Measurements from ENCODE around the gene AP4B1.
A peak's percentile ranks its signal among the peaks of the same experiment; 100 is the strongest.

Gene AP4B1

DNA sequence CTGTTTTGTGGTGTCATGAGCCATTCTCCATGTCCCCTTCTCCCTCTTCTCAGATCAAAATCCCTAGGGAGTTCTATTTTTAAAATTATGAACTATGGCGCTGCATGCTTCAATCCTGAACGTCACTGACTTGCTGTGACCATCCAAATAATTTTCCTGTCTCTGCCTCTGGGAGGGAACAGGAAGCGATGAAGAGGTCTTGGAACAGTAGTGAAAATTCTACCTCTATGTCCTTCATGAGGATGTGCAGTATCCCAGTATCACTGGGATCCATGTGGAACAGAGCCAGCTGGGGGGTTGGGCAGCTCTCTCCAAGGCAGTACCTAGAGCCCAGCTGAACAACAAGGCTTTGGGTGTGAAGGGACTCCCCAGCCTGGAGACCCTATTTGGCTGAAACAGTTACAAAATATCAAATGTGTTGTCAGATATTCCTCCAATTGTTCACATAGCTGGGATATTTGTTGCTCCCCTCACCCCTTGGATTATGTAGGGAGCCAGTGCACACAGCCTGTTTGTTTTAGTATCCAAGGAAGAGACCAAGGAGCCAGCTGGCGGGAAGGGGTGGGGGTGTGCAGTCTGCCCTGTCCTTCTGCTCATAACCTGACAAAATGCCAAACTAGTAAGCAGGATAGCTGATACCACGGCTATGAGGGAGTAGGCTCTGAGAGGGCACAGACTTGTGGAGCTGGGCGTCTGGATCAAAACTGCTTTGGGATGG, 8.2 kb upstream of the AP4B1 start:
- Histone ChIP-seq H3K14ac (ENCODE audit: low read length) (no peak overlapping the region), H3K27me3 (ENCODE audit: control insufficient read depth in 3 of 3, insufficient read depth in 3 of 3, low read depth in 1 of 3, low read length in 3 of 3) (no peaks in the 10 kb centered on the region), H3K36me3 (replicated peaks in 1 of 2; ENCODE audit: control insufficient read depth in 2 of 2, insufficient read depth in 2 of 2, low read length in 2 of 2) (peaks cover 16 to 66% of the 10 kb centered on the region in 2 donors), H3K23ac (ENCODE audit: low read depth, low read length, poor library complexity) (no peak overlapping the region), H4K91ac (ENCODE audit: low read depth, low read length, poor library complexity) (no peak overlapping the region), H3K4me3 (ENCODE audit: low read length in 2 of 2) (no peak overlapping the region), H3K18ac (ENCODE audit: low read length) (no peak overlapping the region), H3K4me2 (ENCODE audit: insufficient read depth, low read length, poor library complexity, severe bottlenecking) (no peak overlapping the region), H2AFZ (ENCODE audit: low read length) (no peak overlapping the region), H3K4ac (ENCODE audit: low read length) (no peak overlapping the region), H2AK5ac (ENCODE audit: low read depth, low read length) (no peak overlapping the region), H3K79me1 (ENCODE audit: low read depth, low read length) (no peaks in the 10 kb centered on the region), H3K4me1 (ENCODE audit: control insufficient read depth in 2 of 2, insufficient read depth in 1 of 2, low read depth in 1 of 2, low read length in 2 of 2) (peaks cover 0 to 4% of the 10 kb centered on the region in 2 donors), H2BK12ac (ENCODE audit: low read length) (no peak overlapping the region), H2BK15ac (ENCODE audit: low read length) (no peak overlapping the region), H3K9me3 (replicated peaks in 1 of 2; ENCODE audit: control insufficient read depth in 2 of 2, insufficient read depth in 1 of 2, low read depth in 1 of 2, low read length in 2 of 2) (no peaks in the 10 kb centered on the region), H4K8ac (ENCODE audit: low read depth, low read length) (no peak overlapping the region), H3K27ac (replicated peaks; ENCODE audit: low read length) (no peak overlapping the region), H2BK120ac (ENCODE audit: low read depth, low read length) (no peak overlapping the region), H3K9ac (ENCODE audit: low read depth, low read length, poor library complexity) (no peak overlapping the region), H2BK5ac (ENCODE audit: low read length) (no peak overlapping the region)
- no peak for DNase-seq (ENCODE audit: low spot score)
- WGBS, 2 donors (ENCODE audit: extremely low coverage in 2 of 2, insufficient read length in 2 of 2, insufficient replicate concordance in 1 of 2) = no CpG with 5 or more reads among the region's 6 CpGs

DNA sequence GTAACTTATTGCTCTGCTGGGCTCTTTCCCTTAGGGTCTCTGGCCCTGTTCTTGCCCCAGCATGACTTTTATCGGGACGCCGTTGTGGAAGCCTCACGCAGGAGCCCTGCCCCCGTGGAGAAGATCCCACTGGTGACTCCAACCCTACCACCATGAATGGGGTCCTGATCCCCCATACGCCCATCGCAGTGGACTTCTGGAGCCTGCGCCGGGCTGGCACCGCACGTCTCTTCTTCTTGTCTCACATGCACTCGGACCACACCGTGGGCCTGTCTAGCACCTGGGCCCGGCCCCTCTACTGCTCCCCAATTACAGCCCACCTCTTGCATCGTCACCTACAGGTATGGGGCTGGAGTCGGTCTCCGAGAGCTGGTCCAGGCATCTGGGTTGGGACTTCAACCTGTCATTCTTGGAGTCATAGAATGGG, 849 bp upstream of the AP4B1 start:
- peak overlapping the region; percentile 55 for H3K18ac ChIP-seq (ENCODE audit: low read length)
- no peak overlapping the region for H4K8ac ChIP-seq (ENCODE audit: low read depth, low read length)
- H2AK5ac ChIP-seq (ENCODE audit: low read depth, low read length) = peak overlapping the region; percentile 32
- H3K27ac ChIP-seq (replicated peaks; ENCODE audit: low read length) = peak overlapping the region; percentile 88
- H2AFZ ChIP-seq (ENCODE audit: low read length) = peak overlapping the region; percentile 94
- H3K9me3 ChIP-seq (replicated peaks in 1 of 2; ENCODE audit: control insufficient read depth in 2 of 2, insufficient read depth in 1 of 2, low read depth in 1 of 2, low read length in 2 of 2) = no peaks in the 10 kb centered on the region
- DNase-seq (ENCODE audit: low spot score) = no peak
- peak overlapping the region; percentile 83 for H3K9ac ChIP-seq (ENCODE audit: low read depth, low read length, poor library complexity)
- H3K4ac ChIP-seq (ENCODE audit: low read length) = no peak overlapping the region
- H3K27me3 ChIP-seq (ENCODE audit: control insufficient read depth in 3 of 3, insufficient read depth in 3 of 3, low read depth in 1 of 3, low read length in 3 of 3) = no peaks in the 10 kb centered on the region
- no peak overlapping the region for H2BK5ac ChIP-seq (ENCODE audit: low read length)
- H2BK15ac ChIP-seq (ENCODE audit: low read length) = no peak overlapping the region
- no peak overlapping the region for H3K14ac ChIP-seq (ENCODE audit: low read length)
- peak overlapping the region; percentile 77 for H3K4me2 ChIP-seq (ENCODE audit: insufficient read depth, low read length, poor library complexity, severe bottlenecking)
- H3K36me3 ChIP-seq (replicated peaks in 1 of 2; ENCODE audit: control insufficient read depth in 2 of 2, insufficient read depth in 2 of 2, low read length in 2 of 2) = peaks cover 9 to 56% of the 10 kb centered on the region in 2 donors
- no peak overlapping the region for H2BK120ac ChIP-seq (ENCODE audit: low read depth, low read length)
- WGBS, 2 donors (ENCODE audit: extremely low coverage in 2 of 2, insufficient read length in 2 of 2, insufficient replicate concordance in 1 of 2) = no CpG with 5 or more reads among the region's 17 CpGs
- H3K4me1 ChIP-seq (ENCODE audit: control insufficient read depth in 2 of 2, insufficient read depth in 1 of 2, low read depth in 1 of 2, low read length in 2 of 2) = peaks cover 2 to 6% of the 10 kb centered on the region in 2 donors
- peaks cover 4% of the 10 kb centered on the region for H3K79me1 ChIP-seq (ENCODE audit: low read depth, low read length)
- no peak overlapping the region for H2BK12ac ChIP-seq (ENCODE audit: low read length)
- H3K4me3 ChIP-seq (ENCODE audit: low read length in 2 of 2) = peak overlapping the region; percentile 72 to 99
- H4K91ac ChIP-seq (ENCODE audit: low read depth, low read length, poor library complexity) = no peak overlapping the region
- peak overlapping the region; percentile 50 for H3K23ac ChIP-seq (ENCODE audit: low read depth, low read length, poor library complexity)

DNA sequence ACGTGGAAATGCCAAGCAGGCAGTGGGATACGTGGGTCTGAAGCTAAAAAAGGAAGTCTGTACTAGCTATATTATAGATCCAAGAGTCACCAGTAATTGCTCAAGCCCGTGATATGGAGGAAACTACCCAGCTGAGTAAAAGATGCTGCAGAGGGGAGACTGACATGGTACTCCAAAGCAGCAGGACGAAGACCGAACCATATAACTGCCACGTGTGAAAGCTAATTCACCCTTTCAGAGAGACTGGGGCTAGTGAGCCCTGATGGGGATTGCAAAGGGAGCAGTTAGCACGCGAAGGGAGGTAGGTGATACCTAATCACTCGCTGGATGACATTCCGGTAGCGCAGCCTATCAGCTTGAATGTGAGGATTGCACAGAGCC, 316 bp downstream of the AP4B1 start:
- Histone ChIP-seq H3K79me1 (ENCODE audit: low read depth, low read length) (peaks cover 4% of the 10 kb centered on the region), H3K9me3 (replicated peaks in 1 of 2; ENCODE audit: control insufficient read depth in 2 of 2, insufficient read depth in 1 of 2, low read depth in 1 of 2, low read length in 2 of 2) (no peaks in the 10 kb centered on the region), H2BK12ac (ENCODE audit: low read length) (no peak overlapping the region), H3K4me3 (ENCODE audit: low read length in 2 of 2) (peak overlapping the region; percentile 72 to 99), H4K91ac (ENCODE audit: low read depth, low read length, poor library complexity) (no peak overlapping the region), H3K4ac (ENCODE audit: low read length) (no peak overlapping the region), H3K4me1 (ENCODE audit: control insufficient read depth in 2 of 2, insufficient read depth in 1 of 2, low read depth in 1 of 2, low read length in 2 of 2) (peaks cover 2 to 6% of the 10 kb centered on the region in 2 donors), H3K27ac (replicated peaks; ENCODE audit: low read length) (peak overlapping the region; percentile 95), H3K14ac (ENCODE audit: low read length) (peak overlapping the region; percentile 73), H4K8ac (ENCODE audit: low read depth, low read length) (no peak overlapping the region), H2BK120ac (ENCODE audit: low read depth, low read length) (no peak overlapping the region), H3K4me2 (ENCODE audit: insufficient read depth, low read length, poor library complexity, severe bottlenecking) (peak overlapping the region; percentile 89), H3K27me3 (ENCODE audit: control insufficient read depth in 3 of 3, insufficient read depth in 3 of 3, low read depth in 1 of 3, low read length in 3 of 3) (no peaks in the 10 kb centered on the region), H2BK15ac (ENCODE audit: low read length) (peak overlapping the region; percentile 52), H3K36me3 (replicated peaks in 1 of 2; ENCODE audit: control insufficient read depth in 2 of 2, insufficient read depth in 2 of 2, low read length in 2 of 2) (peaks cover 11 to 55% of the 10 kb centered on the region in 2 donors), H3K18ac (ENCODE audit: low read length) (peak overlapping the region; percentile 93), H3K9ac (ENCODE audit: low read depth, low read length, poor library complexity) (peak overlapping the region; percentile 86), H2AFZ (ENCODE audit: low read length) (peak overlapping the region; percentile 91), H2BK5ac (ENCODE audit: low read length) (no peak overlapping the region), H2AK5ac (ENCODE audit: low read depth, low read length) (no peak overlapping the region), H3K23ac (ENCODE audit: low read depth, low read length, poor library complexity) (peak overlapping the region; percentile 29)
- DNase-seq (ENCODE audit: low spot score) = no peak
- WGBS, 2 donors (ENCODE audit: extremely low coverage in 2 of 2, insufficient read length in 2 of 2, insufficient replicate concordance in 1 of 2) = no CpG with 5 or more reads among the region's 11 CpGs

DNA sequence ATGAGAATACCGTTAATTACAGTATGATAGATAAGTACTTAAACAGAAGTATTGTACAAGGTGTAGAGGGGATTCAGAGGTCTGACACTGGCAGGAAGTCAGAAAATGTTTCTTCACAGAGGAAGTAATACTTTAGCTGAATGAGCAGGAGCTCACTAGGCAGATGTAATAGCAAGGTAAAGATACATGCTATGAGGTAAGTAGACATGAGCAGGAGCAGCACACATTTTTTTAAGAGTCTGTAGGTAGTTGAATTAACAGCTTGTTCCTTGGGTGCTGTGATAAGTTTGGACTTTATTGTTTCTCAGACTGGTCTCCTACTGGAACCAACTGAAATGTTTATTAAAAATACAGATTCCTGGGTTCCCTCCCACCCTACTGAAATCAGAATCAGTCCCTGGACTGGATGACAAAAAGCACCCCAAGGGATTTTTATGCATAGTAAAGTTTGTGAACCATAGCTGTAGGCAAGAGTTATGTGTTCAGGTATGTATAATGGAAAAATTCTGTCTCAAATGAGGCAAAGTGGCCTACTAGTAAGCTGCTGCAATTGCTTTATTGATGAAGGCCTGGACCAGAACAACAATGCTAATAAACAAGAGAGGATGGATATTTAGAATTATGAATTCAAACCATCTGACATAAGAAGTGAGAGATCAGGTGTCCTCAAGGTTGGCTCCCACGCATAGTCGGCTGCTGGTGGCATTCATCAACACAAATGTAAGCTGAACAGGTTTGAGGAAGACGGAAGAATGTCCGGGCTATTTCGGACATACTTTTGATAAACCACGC, 902 bp downstream of the AP4B1 start:
- Histone ChIP-seq H3K4me2 (ENCODE audit: insufficient read depth, low read length, poor library complexity, severe bottlenecking) (peak overlapping the region; percentile 89), H2AK5ac (ENCODE audit: low read depth, low read length) (no peak overlapping the region), H4K8ac (ENCODE audit: low read depth, low read length) (no peak overlapping the region), H3K4me3 (ENCODE audit: low read length in 2 of 2) (peak overlapping the region; percentile 72 to 99), H2BK120ac (ENCODE audit: low read depth, low read length) (no peak overlapping the region), H3K9ac (ENCODE audit: low read depth, low read length, poor library complexity) (no peak overlapping the region), H3K23ac (ENCODE audit: low read depth, low read length, poor library complexity) (no peak overlapping the region), H3K14ac (ENCODE audit: low read length) (no peak overlapping the region), H3K4ac (ENCODE audit: low read length) (no peak overlapping the region), H3K27ac (replicated peaks; ENCODE audit: low read length) (peak overlapping the region; percentile 5), H3K4me1 (ENCODE audit: control insufficient read depth in 2 of 2, insufficient read depth in 1 of 2, low read depth in 1 of 2, low read length in 2 of 2) (peaks cover 2 to 6% of the 10 kb centered on the region in 2 donors), H3K27me3 (ENCODE audit: control insufficient read depth in 3 of 3, insufficient read depth in 3 of 3, low read depth in 1 of 3, low read length in 3 of 3) (no peaks in the 10 kb centered on the region), H4K91ac (ENCODE audit: low read depth, low read length, poor library complexity) (no peak overlapping the region), H3K79me1 (ENCODE audit: low read depth, low read length) (peaks cover 4% of the 10 kb centered on the region), H2BK12ac (ENCODE audit: low read length) (no peak overlapping the region), H3K18ac (ENCODE audit: low read length) (no peak overlapping the region), H2AFZ (ENCODE audit: low read length) (peak overlapping the region; percentile 91), H2BK5ac (ENCODE audit: low read length) (no peak overlapping the region), H3K36me3 (replicated peaks in 1 of 2; ENCODE audit: control insufficient read depth in 2 of 2, insufficient read depth in 2 of 2, low read length in 2 of 2) (peaks cover 10 to 55% of the 10 kb centered on the region in 2 donors), H2BK15ac (ENCODE audit: low read length) (no peak overlapping the region), H3K9me3 (replicated peaks in 1 of 2; ENCODE audit: control insufficient read depth in 2 of 2, insufficient read depth in 1 of 2, low read depth in 1 of 2, low read length in 2 of 2) (no peaks in the 10 kb centered on the region)
- no peak for DNase-seq (ENCODE audit: low spot score)
- WGBS, 2 donors (ENCODE audit: extremely low coverage in 2 of 2, insufficient read length in 2 of 2, insufficient replicate concordance in 1 of 2) = no CpG with 5 or more reads among the region's 7 CpGs

All from neuronal stem cell (in vitro differentiated cells).